ENCODE results near the gene DEF6.

DEF6 gene

GRCh38 chr6:35343092-35343834, 45.6 kb downstream of the DEF6 start:
- no peak for DNase-seq (ENCODE audit: low spot score)
- FAIRE-seq: no peak

GRCh38 chr6:35343835-35344550, 46.4 kb downstream of the DEF6 start:
- DNase-seq (ENCODE audit: low spot score) (no peak), FAIRE-seq (no peak)

GRCh38 chr6:35351422-35351821, 53.8 kb downstream of the DEF6 start:
- FAIRE-seq: no peak
- no peak for DNase-seq (ENCODE audit: low spot score)

- FAIRE-seq (no peak), DNase-seq (ENCODE audit: low spot score) (no peak)
These were observed 55.1 kb downstream of the DEF6 start for GRCh38 chr6:35352735-35353134.

DNA sequence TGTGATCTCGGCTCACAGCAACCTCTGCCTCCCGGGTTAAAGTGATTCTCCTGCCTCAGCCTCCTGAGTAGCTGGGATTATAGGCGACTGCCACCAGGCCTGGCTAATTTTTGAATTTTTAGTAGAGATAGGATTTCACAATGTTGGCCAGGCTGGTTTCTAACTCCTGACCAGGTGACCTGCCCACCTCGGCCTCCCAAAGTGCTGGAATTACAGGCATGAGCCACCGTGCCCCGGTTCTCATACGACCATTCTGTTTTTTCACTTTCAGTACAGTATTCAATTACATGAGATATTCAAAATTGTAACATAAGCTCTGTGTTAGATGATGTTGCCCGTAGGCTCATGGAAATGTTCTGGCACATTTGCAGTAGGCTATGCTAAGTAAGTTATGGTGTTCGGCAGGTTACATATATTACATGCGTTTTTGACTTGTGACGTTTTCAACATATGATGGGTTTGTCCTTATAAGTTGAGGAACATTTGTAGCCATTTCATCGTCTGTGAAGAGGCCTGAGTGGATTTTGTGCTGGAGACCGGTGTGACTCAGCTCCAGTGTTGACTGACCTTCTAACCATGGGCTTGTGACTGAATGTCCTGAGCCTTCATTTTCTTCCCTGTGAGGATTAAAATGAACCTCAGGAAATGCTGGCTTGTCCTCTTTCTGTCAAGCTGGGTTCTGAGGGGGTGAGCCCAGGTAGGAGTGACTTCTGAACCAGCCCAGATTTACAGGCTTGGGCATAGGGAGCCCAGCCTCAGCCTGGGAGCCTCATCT, 56.9 kb downstream of the DEF6 start:
- DNase-seq (ENCODE audit: low spot score) (no peak), FAIRE-seq (no peak)

GRCh38 chr6:35356391-35356790, 58.8 kb downstream of the DEF6 start:
- FAIRE-seq: no peak
- no peak for DNase-seq (ENCODE audit: low spot score)

- FAIRE-seq (no peak), DNase-seq (ENCODE audit: low spot score) (no peak)
These were observed 60.1 kb downstream of the DEF6 start for GRCh38 chr6:35357677-35358076.

DNA sequence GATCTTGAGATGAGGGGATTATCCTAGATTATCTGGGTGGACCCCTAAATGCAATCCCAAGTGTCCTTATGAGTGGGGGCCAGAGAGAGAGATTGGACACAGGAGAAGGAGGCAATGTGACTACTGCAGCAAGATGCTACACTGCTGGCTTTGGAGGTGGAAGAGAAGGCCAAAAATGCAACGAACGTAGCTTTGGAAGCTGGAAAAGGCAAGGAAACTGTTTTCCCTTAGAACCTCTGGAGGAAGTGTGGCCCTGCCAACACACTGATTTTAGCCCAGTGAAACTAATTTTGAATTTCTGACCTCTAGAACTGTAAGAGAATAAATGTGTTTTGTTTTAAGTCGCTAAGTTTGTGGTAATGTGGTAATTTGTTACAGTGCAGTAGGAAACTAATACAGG, 60.5 kb downstream of the DEF6 start:
- DNase-seq (ENCODE audit: low spot score) (no peak), FAIRE-seq (no peak)

- DNase-seq (ENCODE audit: low spot score) (no peak), FAIRE-seq (no peak)
These were observed 61.7 kb downstream of the DEF6 start for GRCh38 chr6:35359346-35359743.

- FAIRE-seq: no peak
- no peak for DNase-seq (ENCODE audit: low spot score)
These were observed 62.2 kb downstream of the DEF6 start for GRCh38 chr6:35359744-35360348.

DNA sequence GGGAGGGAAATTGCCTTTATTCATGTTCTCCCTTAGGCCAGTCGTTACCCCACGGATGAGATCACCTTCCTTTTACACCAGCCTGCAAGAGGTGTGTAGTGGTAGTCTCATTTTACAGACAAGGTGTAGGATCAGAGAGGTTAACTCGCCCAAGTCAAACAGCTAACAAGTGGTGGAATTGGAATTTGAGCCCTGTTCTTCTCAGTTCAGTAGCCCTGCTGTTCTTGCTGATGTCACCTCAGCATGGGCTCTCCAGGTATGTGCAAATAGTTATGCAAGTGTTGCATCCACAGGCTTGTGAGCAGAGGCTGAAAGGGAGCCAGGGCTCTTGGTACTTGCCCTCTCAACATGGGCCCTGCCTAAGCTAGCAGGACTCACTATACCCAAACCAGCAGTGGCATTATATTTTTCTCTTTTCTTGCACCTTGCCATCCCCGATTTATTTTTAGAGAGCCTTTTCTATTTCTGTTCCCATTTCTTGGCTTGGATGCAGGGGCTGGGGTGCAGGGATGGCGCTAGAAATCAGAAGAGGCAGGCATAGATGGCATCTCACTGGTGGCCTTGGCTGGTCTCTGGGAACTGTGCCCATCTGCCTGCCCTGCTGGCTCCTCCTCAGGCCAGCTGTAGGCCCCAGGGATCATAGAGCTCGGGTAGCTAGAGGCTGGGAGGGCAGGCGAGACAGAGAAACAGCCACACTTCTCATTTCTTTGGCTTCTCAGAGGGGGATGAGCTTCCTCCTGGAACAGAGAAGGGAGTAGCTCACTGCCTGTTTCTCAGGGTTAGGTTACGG, 62.9 kb downstream of the DEF6 start:
- FAIRE-seq: peak; percentile 81
- DNase-seq (ENCODE audit: low spot score): no peak

- no peak for DNase-seq (ENCODE audit: low spot score)
These were observed 64.6 kb downstream of the DEF6 start for GRCh38 chr6:35362200-35362599.

GRCh38 chr6:35363293-35363750, 65.7 kb downstream of the DEF6 start:
- DNase-seq (ENCODE audit: low spot score) (no peak), FAIRE-seq (no peak)

More at GRCh38 chr6:35362200-35362599, 64.6 kb downstream of the DEF6 start:
- no peak for FAIRE-seq

DNA sequence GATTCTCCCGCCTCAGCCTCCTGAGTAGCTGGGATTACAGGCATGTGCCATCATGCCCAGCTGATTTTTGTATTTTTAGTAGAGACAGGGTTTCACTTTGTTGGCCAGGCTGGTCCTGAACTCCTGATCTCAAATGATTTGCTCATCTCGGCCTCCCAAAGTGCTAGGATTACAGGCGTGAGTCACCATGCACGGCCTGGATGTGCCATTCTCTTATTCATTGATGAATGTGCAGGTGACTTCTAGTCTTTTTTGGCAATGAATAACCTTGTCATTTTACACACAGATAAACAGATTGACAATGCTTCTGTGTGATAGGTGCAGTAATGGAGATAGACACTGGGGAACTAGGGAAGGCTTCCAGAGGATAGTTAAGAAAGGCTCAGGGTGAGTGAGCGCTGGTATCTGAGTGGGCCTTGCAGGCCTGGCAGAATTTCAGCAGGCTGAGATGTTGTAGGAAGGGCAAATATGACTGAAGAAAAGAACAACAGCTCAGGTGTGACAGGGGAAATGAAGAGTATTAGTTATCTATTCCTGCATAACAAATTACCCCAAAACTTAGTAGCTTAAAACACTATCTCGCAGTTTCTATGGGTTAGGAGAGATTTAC, 68.1 kb downstream of the DEF6 start:
- DNase-seq (ENCODE audit: low spot score) (no peak), FAIRE-seq (no peak)

GRCh38 chr6:35366204-35366596, 68.6 kb downstream of the DEF6 start:
- DNase-seq (ENCODE audit: low spot score) (no peak), FAIRE-seq (no peak)

DNA sequence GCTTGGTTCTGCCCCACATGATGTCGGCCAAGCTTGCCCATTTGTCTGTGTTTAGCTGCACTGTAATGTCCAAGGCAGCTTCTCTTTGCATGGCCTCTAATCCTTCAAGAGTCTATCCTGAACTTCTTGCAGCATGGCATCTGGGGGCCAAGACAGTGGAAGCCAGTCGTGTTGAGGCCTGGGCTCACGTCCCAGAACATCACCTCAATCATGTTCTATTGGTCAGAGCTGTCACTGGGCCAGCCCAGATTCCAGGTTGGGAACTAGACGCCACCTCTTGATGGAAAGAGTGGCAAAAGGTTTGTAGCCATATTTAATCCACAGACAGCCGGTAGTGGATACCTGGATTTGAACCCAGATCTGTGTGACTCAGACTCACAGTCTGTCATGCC, 70.0 kb downstream of the DEF6 start:
- DNase-seq (ENCODE audit: low spot score) (no peak), FAIRE-seq (no peak)

DNA sequence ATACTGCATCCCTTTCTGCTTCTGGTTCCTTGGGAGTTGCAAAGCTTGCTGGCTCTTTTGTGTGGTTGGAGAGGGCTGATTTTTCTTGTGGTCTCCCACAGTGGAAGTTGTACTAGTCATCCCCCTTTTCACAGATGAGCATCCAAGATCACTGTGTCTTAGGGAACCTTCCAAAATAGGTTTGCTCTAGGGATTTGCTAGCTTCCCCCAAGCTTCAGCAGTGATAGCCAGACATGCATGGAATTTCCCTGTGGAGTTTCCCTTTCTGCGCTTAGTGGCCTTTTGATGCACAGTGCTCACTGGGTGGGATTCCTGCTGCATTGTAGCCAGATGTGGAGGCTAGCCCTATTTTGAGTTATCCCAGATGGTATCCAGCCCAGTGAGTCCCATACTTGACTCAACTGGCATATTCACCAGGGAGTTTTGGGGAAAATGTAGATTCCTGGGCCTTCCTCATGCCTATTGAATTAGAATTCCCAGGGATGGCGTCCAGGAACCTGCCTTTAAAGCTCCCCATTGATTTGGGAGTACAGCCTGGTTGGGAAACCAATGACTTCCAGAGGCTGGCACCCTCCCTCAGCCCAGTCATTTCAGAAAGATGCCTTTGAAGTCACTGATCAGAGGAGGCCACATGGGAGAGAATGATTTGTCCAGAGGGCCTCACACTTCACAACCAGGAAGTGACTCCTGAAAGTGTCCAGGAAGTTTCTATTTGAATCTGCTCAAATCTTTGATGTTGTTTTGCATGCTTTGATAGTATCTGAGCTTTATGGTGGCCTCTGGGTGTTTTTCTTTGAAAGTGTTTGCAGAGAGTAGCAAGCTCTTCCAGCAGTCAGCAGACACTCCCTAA, 70.6 kb downstream of the DEF6 start:
- DNase-seq (ENCODE audit: low spot score) (no peak), FAIRE-seq (no peak)

GRCh38 chr6:35370124-35370741, 72.6 kb downstream of the DEF6 start:
- DNase-seq (ENCODE audit: low spot score) (peak; percentile 94), FAIRE-seq (no peak)

Data from urothelium cell line (cell line).